ENCODE data around the gene LCNL1. TPM values are rescaled to one million over a fixed set of nuclear protein-coding genes. Genes with fewer than 3 reads are reported as not detected.

Gene LCNL1
- total RNA-seq, 1 donor from 2014 or later: not detected

DNA sequence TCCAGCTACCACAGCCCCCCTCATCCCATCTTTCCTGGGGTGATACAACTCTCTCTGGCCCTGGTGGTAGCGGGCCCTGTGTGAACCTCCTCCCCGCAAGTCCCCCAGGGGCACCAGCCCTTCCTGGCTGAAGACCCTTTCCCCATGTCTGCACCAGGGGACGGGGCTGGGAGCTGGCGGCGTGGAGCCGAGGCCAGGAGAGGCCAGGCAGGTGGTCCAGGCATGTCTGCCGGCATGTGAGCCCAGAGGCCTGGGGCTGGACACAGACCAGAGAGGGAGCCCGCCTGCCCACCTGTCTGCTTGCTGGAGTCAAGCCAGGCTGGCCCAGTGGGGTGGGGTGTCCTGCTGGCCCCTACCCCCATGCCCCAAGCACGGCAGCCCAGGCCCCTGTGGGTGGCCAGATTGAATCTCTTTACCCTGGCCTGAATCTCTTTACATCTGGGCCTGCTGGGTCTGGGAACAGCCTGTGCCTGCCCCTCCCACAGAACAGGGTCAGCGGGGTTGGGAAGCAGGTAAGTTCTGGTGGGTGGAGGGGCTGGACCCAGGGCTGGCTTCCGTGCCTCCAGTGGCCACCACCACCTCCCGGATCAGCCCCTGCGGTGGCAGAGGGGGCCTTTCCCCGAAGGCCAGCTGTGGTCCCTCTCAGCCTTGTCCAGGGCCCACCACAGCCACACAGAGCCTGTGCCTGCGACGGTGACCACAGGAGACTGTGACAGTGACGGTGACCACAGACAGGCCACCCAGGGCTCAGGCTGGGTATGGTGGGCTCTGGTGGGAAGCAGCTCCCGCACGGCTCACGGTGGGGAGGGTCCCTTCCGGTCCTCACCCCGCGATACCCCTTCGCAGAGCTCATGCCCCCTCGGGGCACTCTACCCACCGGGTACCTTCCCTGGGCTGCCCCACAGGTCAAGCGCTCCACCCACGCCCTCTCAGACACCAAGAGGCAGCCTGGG lies 23.6 kb upstream of the LCNL1 start:
- Histone ChIP-seq H2AFZ (replicated peaks) (no peak overlapping the region), H3K27me3 (no peaks in the 10 kb centered on the region), H3F3A (ENCODE audit: low read depth) (no peaks in the 10 kb centered on the region), H3K9ac (no peak overlapping the region), H3K9me3 (ENCODE audit: low read depth) (no peaks in the 10 kb centered on the region), H3K4me1 (no peaks in the 10 kb centered on the region), H3K4me3 (no peak overlapping the region), H4K20me1 (ENCODE audit: low read depth) (no peaks in the 10 kb centered on the region), H3K4me2 (no peak overlapping the region), H3K36me3 (no peaks in the 10 kb centered on the region), H3K79me2 (ENCODE audit: low read depth) (no peaks in the 10 kb centered on the region), H3K27ac (no peak overlapping the region)
- no peak overlapping the region for H3K27ac Mint-ChIP-seq
- H3K36me3 Mint-ChIP-seq: peaks cover 3% of the 10 kb centered on the region
- no peak for DNase-seq (ENCODE audit: low spot score)
- no peak overlapping the region for H3K4me3 Mint-ChIP-seq
- H3K9me3 Mint-ChIP-seq: no peaks in the 10 kb centered on the region
- peaks cover 9% of the 10 kb centered on the region for H3K27me3 Mint-ChIP-seq (ENCODE audit: insufficient read depth, low read depth)
- TF ChIP-seq, protein P1, sequence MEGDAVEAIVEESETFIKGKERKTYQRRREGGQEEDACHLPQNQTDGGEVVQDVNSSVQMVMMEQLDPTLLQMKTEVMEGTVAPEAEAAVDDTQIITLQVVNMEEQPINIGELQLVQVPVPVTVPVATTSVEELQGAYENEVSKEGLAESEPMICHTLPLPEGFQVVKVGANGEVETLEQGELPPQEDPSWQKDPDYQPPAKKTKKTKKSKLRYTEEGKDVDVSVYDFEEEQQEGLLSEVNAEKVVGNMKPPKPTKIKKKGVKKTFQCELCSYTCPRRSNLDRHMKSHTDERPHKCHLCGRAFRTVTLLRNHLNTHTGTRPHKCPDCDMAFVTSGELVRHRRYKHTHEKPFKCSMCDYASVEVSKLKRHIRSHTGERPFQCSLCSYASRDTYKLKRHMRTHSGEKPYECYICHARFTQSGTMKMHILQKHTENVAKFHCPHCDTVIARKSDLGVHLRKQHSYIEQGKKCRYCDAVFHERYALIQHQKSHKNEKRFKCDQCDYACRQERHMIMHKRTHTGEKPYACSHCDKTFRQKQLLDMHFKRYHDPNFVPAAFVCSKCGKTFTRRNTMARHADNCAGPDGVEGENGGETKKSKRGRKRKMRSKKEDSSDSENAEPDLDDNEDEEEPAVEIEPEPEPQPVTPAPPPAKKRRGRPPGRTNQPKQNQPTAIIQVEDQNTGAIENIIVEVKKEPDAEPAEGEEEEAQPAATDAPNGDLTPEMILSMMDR (IDR thresholded peaks at IDR 0.05): no peak
- TF ChIP-seq EZH2 (IDR thresholded peaks at IDR 0.05) (no peak), EZH2phosphoT487 (IDR thresholded peaks at IDR 0.05) (no peak)
- H3K4me1 Mint-ChIP-seq: peaks cover 6% of the 10 kb centered on the region

DNA sequence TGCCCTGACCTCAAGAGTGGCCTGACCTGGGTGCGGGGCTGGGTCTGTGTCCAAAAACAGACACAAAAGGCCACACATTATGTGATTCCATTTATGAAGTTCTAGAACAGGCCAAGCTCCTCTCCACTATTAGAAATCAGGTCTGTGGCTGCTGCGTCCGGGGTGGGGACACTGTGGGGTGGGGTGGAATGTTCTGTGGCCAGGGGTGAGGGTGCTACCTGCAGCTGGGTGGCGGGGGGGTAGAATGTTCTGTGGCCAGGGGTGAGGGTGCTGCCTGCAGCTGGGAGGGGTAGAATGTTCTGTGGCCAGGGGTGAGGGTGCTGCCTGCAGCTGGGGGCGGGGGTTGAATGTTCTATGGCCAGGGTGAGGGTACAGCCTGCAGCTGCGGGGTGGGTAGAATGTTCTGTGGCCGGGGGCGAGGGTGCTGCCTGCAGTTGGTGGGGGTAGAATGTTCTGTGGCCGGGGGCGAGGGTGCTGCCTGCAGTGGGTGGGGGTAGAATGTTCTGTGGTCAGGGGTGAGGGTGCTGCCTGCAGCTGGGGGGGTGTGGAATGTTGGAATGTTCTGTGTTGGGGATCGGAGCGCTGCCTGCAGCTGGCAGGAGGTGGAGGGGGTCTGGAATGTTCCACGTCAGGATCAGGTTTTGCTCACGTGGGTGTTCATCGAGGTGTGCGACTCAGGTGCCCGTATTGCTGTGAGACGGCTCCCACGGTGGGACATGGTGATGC lies 22.4 kb upstream of the LCNL1 start:
- no peak overlapping the region for H3K4me2 ChIP-seq
- peaks cover 3% of the 10 kb centered on the region for H3K36me3 Mint-ChIP-seq
- H3K4me1 ChIP-seq: no peaks in the 10 kb centered on the region
- H3K9me3 ChIP-seq (ENCODE audit: low read depth): no peaks in the 10 kb centered on the region
- H2AFZ ChIP-seq (replicated peaks): no peak overlapping the region
- TF ChIP-seq, protein P1 (IDR thresholded peaks at IDR 0.05): no peak
- H3K27ac Mint-ChIP-seq: peak overlapping the region; percentile 82
- no peaks in the 10 kb centered on the region for H3F3A ChIP-seq (ENCODE audit: low read depth)
- H3K4me3 Mint-ChIP-seq: no peak overlapping the region
- H3K9me3 Mint-ChIP-seq: no peaks in the 10 kb centered on the region
- no peak overlapping the region for H3K9ac ChIP-seq
- peaks cover 10% of the 10 kb centered on the region for H3K4me1 Mint-ChIP-seq
- H3K27me3 ChIP-seq: no peaks in the 10 kb centered on the region
- no peak overlapping the region for H3K27ac ChIP-seq
- H4K20me1 ChIP-seq (ENCODE audit: low read depth): no peaks in the 10 kb centered on the region
- peaks cover 9% of the 10 kb centered on the region for H3K27me3 Mint-ChIP-seq (ENCODE audit: insufficient read depth, low read depth)
- H3K36me3 ChIP-seq: no peaks in the 10 kb centered on the region
- H3K79me2 ChIP-seq (ENCODE audit: low read depth): no peaks in the 10 kb centered on the region
- no peak overlapping the region for H3K4me3 ChIP-seq
- no peak for DNase-seq (ENCODE audit: low spot score)

DNA sequence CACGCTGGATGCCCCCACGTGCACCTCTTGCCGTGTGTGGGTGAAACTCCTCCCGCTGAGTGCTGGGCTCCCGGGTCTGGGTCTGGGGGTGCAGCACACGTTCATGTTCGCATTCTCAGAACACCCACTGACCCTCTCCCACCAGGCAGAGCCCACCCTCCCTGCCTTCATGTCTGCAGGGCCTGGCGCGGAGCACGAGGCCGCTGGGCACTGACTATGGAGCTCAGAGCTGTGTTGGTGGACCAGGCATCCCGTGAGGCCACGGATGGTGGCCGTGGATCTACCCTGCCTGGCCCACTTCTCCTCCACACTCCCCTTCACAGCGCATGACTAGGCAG lies 21.9 kb upstream of the LCNL1 start:
- no peak overlapping the region for H3K4me2 ChIP-seq
- Mint-ChIP-seq H3K4me1 (peaks cover 14% of the 10 kb centered on the region), H3K27ac (no peak overlapping the region), H3K36me3 (peaks cover 3% of the 10 kb centered on the region), H3K4me3 (no peak overlapping the region), H3K9me3 (no peaks in the 10 kb centered on the region), H3K27me3 (ENCODE audit: insufficient read depth, low read depth) (peaks cover 9% of the 10 kb centered on the region)
- no peaks in the 10 kb centered on the region for H3K9me3 ChIP-seq (ENCODE audit: low read depth)
- no peak overlapping the region for H3K27ac ChIP-seq
- DNase-seq (ENCODE audit: low spot score): no peak
- no peak overlapping the region for H3K9ac ChIP-seq
- no peaks in the 10 kb centered on the region for H4K20me1 ChIP-seq (ENCODE audit: low read depth)
- H3F3A ChIP-seq (ENCODE audit: low read depth): no peaks in the 10 kb centered on the region
- peaks cover under 1% of the 10 kb centered on the region for H3K4me1 ChIP-seq
- H3K27me3 ChIP-seq: no peaks in the 10 kb centered on the region
- no peak overlapping the region for H2AFZ ChIP-seq (replicated peaks)
- no peaks in the 10 kb centered on the region for H3K36me3 ChIP-seq
- TF ChIP-seq EZH2phosphoT487 (IDR thresholded peaks at IDR 0.05): no peak
- TF ChIP-seq, protein P1 (IDR thresholded peaks at IDR 0.05): no peak
- TF ChIP-seq EZH2 (IDR thresholded peaks at IDR 0.05): no peak
- H3K79me2 ChIP-seq (ENCODE audit: low read depth): no peaks in the 10 kb centered on the region
- no peak overlapping the region for H3K4me3 ChIP-seq
